GM21381 (cell line): Measurements from ENCODE around the gene PDE6H.

Experiments used
- ATAC-seq: cut with Tn5 transposase; IDR thresholded peaks from one replicate; pipeline ENCODE4 v1.9.1; 2021; ENCODE audit warnings: mild to moderate bottlenecking, moderate library complexity; ENCODE audit not compliant: unreplicated experiment

Gene PDE6H

GRCh38 chr12:14999695-15000365 lies 27.0 kb downstream of the PDE6H start:
- ATAC-seq: no peak

GRCh38 chr12:15000575-15000974 lies 27.7 kb downstream of the PDE6H start:
- ATAC-seq: no peak

GRCh38 chr12:15001733-15002382 lies 29.0 kb downstream of the PDE6H start:
- no peak for ATAC-seq

- ATAC-seq: no peak
These were observed 31.6 kb downstream of the PDE6H start for GRCh38 chr12:15004421-15004820.

- ATAC-seq: no peak
These were observed 32.2 kb downstream of the PDE6H start for GRCh38 chr12:15005064-15005463.

GRCh38 chr12:15007551-15007950 lies 34.7 kb downstream of the PDE6H start:
- ATAC-seq: no peak

GRCh38 chr12:15011162-15011561 lies 38.3 kb downstream of the PDE6H start:
- peak; percentile 57 for ATAC-seq

GRCh38 chr12:15013634-15014179 lies 40.9 kb downstream of the PDE6H start:
- ATAC-seq: no peak

- no peak for ATAC-seq
These were observed 41.9 kb downstream of the PDE6H start for GRCh38 chr12:15014708-15015107.

- ATAC-seq: no peak
These were observed 42.3 kb downstream of the PDE6H start for GRCh38 chr12:15015121-15015520.

- ATAC-seq: no peak
These were observed 47.3 kb downstream of the PDE6H start for GRCh38 chr12:15020156-15020555.
